IMR-90 (cell line): Measurements from ENCODE around the gene AAMP. TPM values are rescaled to one million over a fixed set of nuclear protein-coding genes. Genes with fewer than 3 reads are reported as not detected.

Experiments
- ATAC-seq: fragments of 200-7000 bp; cut with Tn5 transposase; 2 replicates; pipeline ENCODE4 v1.9.1; 2020; ENCODE audit warnings: low read depth, mild to moderate bottlenecking, moderate library complexity
- BruUV-seq: library from RNA; stranded (reverse); fragments of 400-500 nt; replicated peaks from 2 replicates; lab custom pipeline; 2021; lab: Mats Ljungman, UMichigan
- CTCF ChIA-PET: fragments of 300-600 bp; formaldehyde crosslinking; extraction: SDS; loops from one replicate; lab custom pipeline; 2021; ENCODE audit warnings: antibody characterized with exemption; lab: Yijun Ruan, JAX
- POLR2A ChIA-PET: fragments of 300-600 bp; sonication (Branson Sonifier 250); formaldehyde crosslinking; loops from one replicate; lab custom pipeline; 2022; ENCODE audit warnings: antibody characterized with exemption; ENCODE audit not compliant: unreplicated experiment; lab: Charles Lee
- DNase-seq: peaks from one replicate; pipeline ENCODE4 v3.0.0; 2013
- H2AFZ ChIP-seq: replicated peaks from 2 replicates; pipeline ENCODE3; 2013; ENCODE audit warnings: low read length, mild to moderate bottlenecking; ENCODE audit not compliant: poor library complexity
- H2AK5ac ChIP-seq: 2 replicates; pipeline ENCODE4 v1.6.1; 2013; ENCODE audit warnings: low read depth, low read length, inconsistent platforms
- H2AK9ac ChIP-seq: replicated peaks from 2 replicates; pipeline ENCODE3; 2013; ENCODE audit warnings: mild to moderate bottlenecking, low read depth, low read length, moderate library complexity; ENCODE audit not compliant: poor library complexity
- H2BK120ac ChIP-seq: 2 replicates; pipeline ENCODE4 v1.6.1; 2013; ENCODE audit warnings: low read depth, low read length, inconsistent platforms
- H2BK15ac ChIP-seq: 3 replicates; pipeline ENCODE4 v1.6.1; 2013; ENCODE audit warnings: low read depth, low read length, inconsistent platforms
- H2BK20ac ChIP-seq: 2 replicates; pipeline ENCODE4 v1.6.1; 2013; ENCODE audit warnings: low read depth, mild to moderate bottlenecking, inconsistent platforms, low read length, moderate library complexity
- H2BK5ac ChIP-seq: 2 replicates; pipeline ENCODE4 v1.6.1; 2013; ENCODE audit warnings: mild to moderate bottlenecking, low read depth, low read length, inconsistent platforms; ENCODE audit not compliant: poor library complexity, severe bottlenecking
- H3K14ac ChIP-seq: replicated peaks from 2 replicates; pipeline ENCODE4 v1.6.1; 2013; ENCODE audit warnings: low read depth, low read length, inconsistent platforms
- H3K18ac ChIP-seq: 2 replicates; pipeline ENCODE4 v1.6.1; 2013; ENCODE audit warnings: low read depth, low read length, control low read depth
- H3K23ac ChIP-seq: 2 replicates; pipeline ENCODE4 v1.6.1; 2013; ENCODE audit warnings: low read depth, low read length, inconsistent platforms
- H3K27ac ChIP-seq: 2 replicates; pipeline ENCODE4 v1.5.1; 2013; ENCODE audit warnings: mild to moderate bottlenecking, control low read depth, low read length; ENCODE audit not compliant: insufficient read depth
- H3K27me3 ChIP-seq: 2 replicates; pipeline ENCODE4 v1.6.1; 2013; ENCODE audit warnings: low read length; ENCODE audit not compliant: control insufficient read depth, insufficient read depth
- H3K36me3 ChIP-seq: 2 replicates; pipeline ENCODE4 v1.6.1; 2013; ENCODE audit warnings: low read length, mixed read lengths; ENCODE audit not compliant: control insufficient read depth, insufficient read depth
- H3K4ac ChIP-seq: 2 replicates; pipeline ENCODE4 v1.6.1; 2013; ENCODE audit warnings: low read depth, low read length, inconsistent platforms
- H3K4me1 ChIP-seq: 2 replicates; pipeline ENCODE4 v1.6.1; 2013; ENCODE audit warnings: low read length, mixed read lengths; ENCODE audit not compliant: control insufficient read depth, insufficient read depth
- H3K4me2 ChIP-seq: 2 replicates; pipeline ENCODE4 v1.6.1; 2013; ENCODE audit warnings: low read depth, mild to moderate bottlenecking, control low read depth, low read length, moderate library complexity
- H3K4me3 ChIP-seq: 2 replicates; pipeline ENCODE4 v1.5.1; 2013; ENCODE audit warnings: low read depth, mild to moderate bottlenecking, control low read depth, low read length, moderate library complexity; ENCODE audit not compliant: insufficient read depth
- H3K56ac ChIP-seq: 2 replicates; pipeline ENCODE4 v1.6.1; 2013; ENCODE audit warnings: low read length, inconsistent platforms; ENCODE audit not compliant: insufficient read depth; ENCODE audit errors: extremely low read depth
- H3K79me1 ChIP-seq, 2 experiments: 2 replicates each; pipeline ENCODE4 v1.6.1; 2013; ENCODE audit warnings: low read length in 2 of 2, inconsistent platforms in 1 of 2, low read depth in 1 of 2
- H3K9ac ChIP-seq: 2 replicates; pipeline ENCODE4 v1.6.1; 2013; ENCODE audit warnings: low read depth, low read length, control low read depth
- H3K9me1 ChIP-seq: 2 replicates; pipeline ENCODE4 v1.6.1; 2013; ENCODE audit warnings: low read length, inconsistent platforms; ENCODE audit not compliant: insufficient read depth
- H3K9me3 ChIP-seq: 2 replicates; pipeline ENCODE4 v1.6.1; 2013; ENCODE audit warnings: low read length; ENCODE audit not compliant: control insufficient read depth, insufficient read depth
- H4K20me1 ChIP-seq: 2 replicates; pipeline ENCODE4 v1.6.1; 2013; ENCODE audit warnings: low read length, inconsistent platforms; ENCODE audit not compliant: insufficient read depth
- H4K5ac ChIP-seq: 2 replicates; pipeline ENCODE4 v1.6.1; 2013; ENCODE audit warnings: mild to moderate bottlenecking, low read depth, low read length, control low read depth
- H4K8ac ChIP-seq, 2 experiments: 2 replicates each; pipeline ENCODE4 v1.6.1; 2013; ENCODE audit warnings: low read depth in 2 of 2, low read length in 2 of 2, control low read depth in 1 of 2, inconsistent platforms in 1 of 2
- H4K91ac ChIP-seq: 2 replicates; pipeline ENCODE4 v1.6.1; 2013; ENCODE audit warnings: low read depth, low read length, inconsistent platforms; ENCODE audit not compliant: insufficient read depth
- BHLHE40 ChIP-seq: fragments of 150-350 bp; IDR thresholded peaks from 2 replicates; pipeline ENCODE4 v1.6.1; 2016; ENCODE audit warnings: mild to moderate bottlenecking, low read depth, low read length
- ELK1 ChIP-seq: fragments of 150-350 bp; IDR thresholded peaks from 2 replicates; pipeline ENCODE4 v1.6.1; 2016; ENCODE audit warnings: low read depth, mild to moderate bottlenecking, low read length, moderate library complexity, borderline replicate concordance
- FOS ChIP-seq: fragments of 150-350 bp; IDR thresholded peaks from 2 replicates; pipeline ENCODE4 v1.6.1; 2016; ENCODE audit warnings: low read depth, low read length
- RCOR1 ChIP-seq: IDR thresholded peaks from 2 replicates; pipeline ENCODE4 v1.6.1; 2012; ENCODE audit warnings: mild to moderate bottlenecking, low read length, improper control_type of control experiment; ENCODE audit not compliant: insufficient replicate concordance
- SMC3 ChIP-seq: fragments of 150-350 bp; IDR thresholded peaks from 2 replicates; pipeline ENCODE4 v1.6.1; 2016; ENCODE audit warnings: low read depth, mild to moderate bottlenecking, antibody characterized with exemption, low read length, moderate library complexity
- WGBS, 2 experiments: methylation state at CpG; one replicate each; pipeline versions ENCODE4 v1.1.5 to v1.1.7; 2013; ENCODE audit warnings: missing lambda C conversion rate in 2 of 2; ENCODE audit not compliant: insufficient read length in 1 of 2; ENCODE audit errors: extremely low coverage in 2 of 2; 5-methylcytosine and 5-hydroxymethylcytosine counted together
- dilution Hi-C: fragments of 300-500 bp; cut with HindIII; formaldehyde crosslinking; loops from one replicate; pipeline ENCODE4 v1.14.3; 2018; ENCODE audit warnings: low sequenced_read_pairs; ENCODE audit not compliant: unreplicated experiment
- in situ Hi-C: fragments of 300-500 bp; cut with MboI; formaldehyde crosslinking; loops from 3 replicates; pipeline ENCODE4 v1.14.3; 2019; ENCODE audit warnings: low sequenced_read_pairs, inconsistent platforms, mixed read lengths
- intact Hi-C: fragments of 100-400 bp; cut with micrococcal nuclease; formaldehyde crosslinking; loops from 2 replicates; pipeline ENCODE4 v1.10.0; 2022
- polyA plus RNA-seq, 3 experiments: library from polyadenylated mRNA; depleted of rRNA; stranded (reverse); fragments of >200 nt; gene quantifications; 2 replicates each; pipeline ENCODE4 v1.2.3, GENCODE V29; 2012; ENCODE audit warnings: low replicate concordance in 1 of 3
- total RNA-seq: library from RNA; depleted of rRNA; stranded (reverse); fragments of >200 nt; gene quantifications from 2 replicates; pipeline ENCODE4 v1.2.3, GENCODE V29; 2012

Gene AAMP
- total and polyA plus RNA-seq, 2 of the 4 experiments (the other 2 are of a cell fraction) = 104 to 112 TPM

- no peaks in the 10 kb centered on the region for H3K27me3 ChIP-seq
- no peak overlapping the region for H4K91ac ChIP-seq
- no peak overlapping the region for H3K18ac ChIP-seq
- no peak overlapping the region for H2BK20ac ChIP-seq
- H3K23ac ChIP-seq = no peak overlapping the region
- ATAC-seq = no peak
- H2BK15ac ChIP-seq = no peak overlapping the region
- no peaks in the 10 kb centered on the region for H3K9me3 ChIP-seq
- DNase-seq = no peak
- WGBS, 2 experiments = 93% methylated on average over 6 of the region's 13 CpGs; no CpG with 5 or more reads in 1 of the 2 experiments
- H3K14ac ChIP-seq = no peak overlapping the region
- H4K5ac ChIP-seq = no peak overlapping the region
- POLR2A ChIA-PET = no interaction called here
- no peak overlapping the region for H2AK5ac ChIP-seq
- H3K9me1 ChIP-seq = no peaks in the 10 kb centered on the region; the same call in 1 of the 2 replicates
- in situ Hi-C loops = no loop called here
- H2AK9ac ChIP-seq = no peak overlapping the region
- no peak overlapping the region for H2BK120ac ChIP-seq
- H4K20me1 ChIP-seq = peaks cover 19% of the 10 kb centered on the region
- CTCF ChIA-PET = interaction anchor here (0.6 kb wide), 1 partner anchor 14 kb away, joined by 3 read pairs; the partner anchor contains the start of genes AAMP and PNKD
- no peak overlapping the region for H3K9ac ChIP-seq
- H3K36me3 ChIP-seq = peaks cover 35% of the 10 kb centered on the region
- dilution Hi-C loops = no loop called here
- H3K4me1 ChIP-seq = peaks cover 17% of the 10 kb centered on the region
- no peak overlapping the region for H3K4me3 ChIP-seq
- TF ChIP-seq RCOR1 (no peak), ELK1 (no peak), BHLHE40 (no peak), SMC3 (no peak), FOS (no peak)
- intact Hi-C loops = loop anchor here (5.0 kb wide), 1 partner anchor 69 kb away; no protein-coding TSS in a partner anchor
- H2AFZ ChIP-seq = no peak overlapping the region
- BruUV-seq = no TSS peak
- H3K4ac ChIP-seq = no peak overlapping the region
- H2BK5ac ChIP-seq = no peak overlapping the region
- H3K79me1 ChIP-seq = peaks cover 16 to 22% of the 10 kb centered on the region in 2 experiments
- no peak overlapping the region for H4K8ac ChIP-seq
- H3K56ac ChIP-seq = no peak overlapping the region
- H3K4me2 ChIP-seq = no peak overlapping the region
- no peak overlapping the region for H3K27ac ChIP-seq
Observed at GRCh38 chr2:218256612-218257350, 13.2 kb downstream of the AAMP start.
